Measurements from ENCODE around the gene S100A12.

Gene S100A12

GRCh38 chr1:153386500-153386901 is 11.1 kb upstream of the S100A12 start:
- TF ChIP-seq, protein P1, sequence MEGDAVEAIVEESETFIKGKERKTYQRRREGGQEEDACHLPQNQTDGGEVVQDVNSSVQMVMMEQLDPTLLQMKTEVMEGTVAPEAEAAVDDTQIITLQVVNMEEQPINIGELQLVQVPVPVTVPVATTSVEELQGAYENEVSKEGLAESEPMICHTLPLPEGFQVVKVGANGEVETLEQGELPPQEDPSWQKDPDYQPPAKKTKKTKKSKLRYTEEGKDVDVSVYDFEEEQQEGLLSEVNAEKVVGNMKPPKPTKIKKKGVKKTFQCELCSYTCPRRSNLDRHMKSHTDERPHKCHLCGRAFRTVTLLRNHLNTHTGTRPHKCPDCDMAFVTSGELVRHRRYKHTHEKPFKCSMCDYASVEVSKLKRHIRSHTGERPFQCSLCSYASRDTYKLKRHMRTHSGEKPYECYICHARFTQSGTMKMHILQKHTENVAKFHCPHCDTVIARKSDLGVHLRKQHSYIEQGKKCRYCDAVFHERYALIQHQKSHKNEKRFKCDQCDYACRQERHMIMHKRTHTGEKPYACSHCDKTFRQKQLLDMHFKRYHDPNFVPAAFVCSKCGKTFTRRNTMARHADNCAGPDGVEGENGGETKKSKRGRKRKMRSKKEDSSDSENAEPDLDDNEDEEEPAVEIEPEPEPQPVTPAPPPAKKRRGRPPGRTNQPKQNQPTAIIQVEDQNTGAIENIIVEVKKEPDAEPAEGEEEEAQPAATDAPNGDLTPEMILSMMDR (conservative IDR thresholded peaks at IDR 0.05): no peak
- H3K27ac ChIP-seq: no peak overlapping the region

DNA sequence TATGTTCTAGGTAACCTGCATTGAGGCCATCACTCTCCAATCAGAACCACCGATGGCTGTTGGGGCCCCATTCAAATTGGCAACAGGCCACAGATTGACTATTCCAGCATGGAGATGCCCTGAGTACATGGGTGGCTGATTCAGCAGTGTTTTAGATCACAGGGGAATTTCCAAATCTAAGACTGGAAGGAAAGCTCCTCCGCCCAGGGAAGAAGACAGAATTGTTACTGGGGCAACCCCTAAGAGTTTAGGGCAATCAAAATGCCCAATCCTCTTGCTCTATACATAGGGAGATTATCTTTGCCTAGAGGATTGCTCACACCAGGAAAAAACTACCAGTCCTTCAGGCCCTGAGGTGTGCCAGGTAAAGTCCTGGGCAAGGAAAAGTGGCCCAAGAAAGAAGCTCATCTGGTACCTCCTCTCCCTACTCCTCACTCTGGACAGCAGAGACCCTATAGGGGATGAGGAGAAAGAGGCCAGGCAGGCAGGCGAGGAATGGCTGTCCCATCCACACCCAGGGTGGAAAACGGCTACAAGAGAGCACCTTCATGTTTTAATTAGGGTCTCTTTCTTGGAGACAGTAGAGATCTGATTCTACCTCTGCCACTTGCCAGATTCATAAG is 9.6 kb upstream of the S100A12 start:
- no peak overlapping the region for H3K27ac ChIP-seq
- TF ChIP-seq, protein P1 (conservative IDR thresholded peaks at IDR 0.05): no peak

GRCh38 chr1:153380711-153381110 is 5.3 kb upstream of the S100A12 start:
- H3K27ac ChIP-seq: no peak overlapping the region
- TF ChIP-seq, protein P1 (conservative IDR thresholded peaks at IDR 0.05): no peak

DNA sequence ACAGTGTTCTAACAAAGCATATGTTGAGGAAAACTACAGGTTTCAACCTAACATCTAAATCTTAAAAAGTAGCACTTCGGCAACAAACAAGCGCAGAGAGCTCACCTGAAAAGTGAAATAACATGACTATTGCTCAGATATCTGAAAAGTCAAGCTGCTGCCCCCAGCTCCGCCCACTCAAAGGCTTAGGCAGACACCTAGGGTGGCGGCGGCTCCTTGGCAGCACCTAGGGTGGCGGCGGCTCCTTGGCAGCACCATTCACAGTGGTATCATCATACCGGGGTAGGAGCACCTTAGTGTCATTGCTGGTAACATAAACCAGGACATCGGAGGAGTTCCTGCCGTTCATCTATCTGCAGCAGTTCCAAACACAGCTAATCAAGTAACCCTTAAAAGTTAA is 4.2 kb upstream of the S100A12 start:
- H3K27ac ChIP-seq: no peak overlapping the region
- TF ChIP-seq, protein P1 (conservative IDR thresholded peaks at IDR 0.05): no peak

DNA sequence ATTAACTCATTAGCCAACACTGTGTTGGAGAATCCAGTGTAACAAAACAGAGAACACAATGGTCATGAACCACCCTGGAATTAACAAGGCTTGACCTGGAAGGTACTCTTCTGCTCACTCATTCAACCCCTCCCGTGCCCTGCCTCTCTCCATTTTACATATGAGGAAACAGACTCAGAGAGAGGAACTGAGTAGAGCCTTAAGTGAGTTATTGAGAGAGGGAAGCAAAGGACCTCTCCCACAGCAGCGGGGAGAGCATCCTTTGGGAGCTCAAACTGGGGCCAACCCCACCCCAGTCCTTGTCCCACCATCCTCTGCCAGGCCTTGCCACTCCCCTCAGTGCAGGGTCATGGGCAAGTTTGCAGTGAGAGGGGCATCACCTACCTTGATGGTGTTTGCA is 1.4 kb downstream of the S100A12 start:
- TF ChIP-seq, protein P1 (conservative IDR thresholded peaks at IDR 0.05): no peak
- H3K27ac ChIP-seq: no peak overlapping the region

- H3K27ac ChIP-seq: no peak overlapping the region
- TF ChIP-seq, protein P1 (conservative IDR thresholded peaks at IDR 0.05): no peak
Measured at GRCh38 chr1:153372571-153372970, 2.9 kb downstream of the S100A12 start.

DNA sequence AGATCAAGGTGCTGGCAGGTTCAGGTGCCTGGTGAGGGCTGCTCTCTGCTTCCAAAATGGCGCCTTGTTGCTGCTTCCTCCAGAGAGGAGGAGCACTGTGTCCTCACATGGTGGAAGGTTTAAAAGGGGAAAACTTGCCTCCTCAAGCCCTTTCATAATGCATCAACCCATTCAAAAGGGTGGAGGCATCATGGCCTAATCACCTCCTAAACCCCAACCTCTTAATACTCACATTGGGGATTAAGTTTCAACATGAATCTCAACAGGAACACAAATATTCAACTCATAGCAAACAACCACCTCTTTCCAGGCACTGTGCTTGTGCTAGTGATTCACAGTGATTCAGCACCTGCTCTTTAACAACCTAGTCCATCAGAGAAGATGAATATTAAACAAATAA is 4.2 kb downstream of the S100A12 start:
- H3K27ac ChIP-seq: no peak overlapping the region
- TF ChIP-seq, protein P1 (conservative IDR thresholded peaks at IDR 0.05): no peak

All from VCaP (cell line).